MCF 10A (cell line): ENCODE measurements around the gene MMP14. TPM values are rescaled to one million over a fixed set of nuclear protein-coding genes. Genes with fewer than 3 reads are reported as not detected.
A peak's percentile ranks its signal among the peaks of the same experiment; 100 is the strongest.

ENCODE experiments used
- BruUV-seq: library from RNA; stranded (reverse); fragments of 400-500 nt; replicated peaks from 2 replicates; lab custom pipeline; 2021; lab: Mats Ljungman, UMichigan
- CTCF ChIA-PET: fragments of 300-600 bp; sonication (Branson Sonifier 250); formaldehyde crosslinking; extraction: SDS; loops from one replicate; lab custom pipeline; 2021; ENCODE audit warnings: antibody characterized with exemption, inconsistent platforms; lab: Yijun Ruan, JAX
- POLR2A ChIA-PET: fragments of 300-600, 350-650 bp; sonication (Branson Sonifier 250); formaldehyde crosslinking; extraction: SDS; loops from one replicate; lab custom pipeline; 2020; ENCODE audit warnings: antibody characterized with exemption, inconsistent platforms; lab: Yijun Ruan, JAX
- DNase-seq: peaks from one replicate; pipeline ENCODE4 v3.0.0-alpha.2; 2018; ENCODE audit not compliant: unreplicated experiment
- H3K27ac Mint-ChIP-seq: one replicate; pipeline ENCODE4 v1.8.0; 2022; ENCODE audit warnings: mild to moderate bottlenecking, low read depth, mixed read lengths; ENCODE audit not compliant: unreplicated experiment
- H3K27me3 Mint-ChIP-seq: one replicate; pipeline ENCODE4 v1.8.0; 2022; ENCODE audit warnings: mixed read lengths; ENCODE audit not compliant: insufficient read depth, unreplicated experiment
- H3K36me3 Mint-ChIP-seq: one replicate; pipeline ENCODE4 v1.8.0; 2022; ENCODE audit warnings: mild to moderate bottlenecking, moderate library complexity, mixed read lengths; ENCODE audit not compliant: insufficient read depth, unreplicated experiment
- H3K4me1 Mint-ChIP-seq: one replicate; pipeline ENCODE4 v1.8.0; 2022; ENCODE audit warnings: mixed read lengths; ENCODE audit not compliant: insufficient read depth, unreplicated experiment
- H3K4me3 Mint-ChIP-seq: one replicate; pipeline ENCODE4 v1.8.0; 2022; ENCODE audit warnings: mild to moderate bottlenecking, moderate library complexity, mixed read lengths; ENCODE audit not compliant: unreplicated experiment
- H3K9me3 Mint-ChIP-seq: one replicate; pipeline ENCODE4 v1.8.0; 2022; ENCODE audit warnings: mixed read lengths; ENCODE audit not compliant: unreplicated experiment
- CTCF ChIP-seq: fragments of 200-600 bp; IDR thresholded peaks from one replicate; pipeline ENCODE4 v1.8.0; 2022; ENCODE audit warnings: antibody characterized with exemption, mild to moderate bottlenecking; ENCODE audit not compliant: unreplicated experiment
- intact Hi-C: fragments of 100-400 bp; cut with micrococcal nuclease; formaldehyde crosslinking; loops from 2 replicates; pipeline ENCODE4 v1.14.1; 2022
- total RNA-seq: library from RNA; stranded (reverse); gene quantifications from 2 replicates; pipeline ENCODE4 v1.2.3, GENCODE V29; 2022

The MMP14 gene
- total RNA-seq, 1 experiment from 2014 or later = 71.5 TPM

- TF ChIP-seq CTCF = no peak
- H3K9me3 Mint-ChIP-seq = no peaks in the 10 kb centered on the region
- ChIA-PET CTCF (interaction anchor here (0.6 to 1.9 kb wide), 9 partner anchors 9 to 340 kb away, joined by 3 to 7 read pairs (median 4); no protein-coding TSS in a partner anchor), POLR2A (interaction anchor here (1.0 to 5.8 kb wide), 4 partner anchors 9 to 26 kb away, joined by 3 to 29 read pairs (median 8); partner anchors contain the start of genes LRP10 and REM2)
- H3K36me3 Mint-ChIP-seq = peaks cover 28% of the 10 kb centered on the region
- no peak overlapping the region for H3K4me3 Mint-ChIP-seq
- no peaks in the 10 kb centered on the region for H3K27me3 Mint-ChIP-seq
- BruUV-seq = no TSS peak
- H3K27ac Mint-ChIP-seq = peak overlapping the region; percentile 50
- peaks cover 17% of the 10 kb centered on the region for H3K4me1 Mint-ChIP-seq
- DNase-seq = no peak
- intact Hi-C loops = no loop called here
Measured at GRCh38 chr14:22896760-22897159, 60.4 kb downstream of the MMP14 start.

DNA sequence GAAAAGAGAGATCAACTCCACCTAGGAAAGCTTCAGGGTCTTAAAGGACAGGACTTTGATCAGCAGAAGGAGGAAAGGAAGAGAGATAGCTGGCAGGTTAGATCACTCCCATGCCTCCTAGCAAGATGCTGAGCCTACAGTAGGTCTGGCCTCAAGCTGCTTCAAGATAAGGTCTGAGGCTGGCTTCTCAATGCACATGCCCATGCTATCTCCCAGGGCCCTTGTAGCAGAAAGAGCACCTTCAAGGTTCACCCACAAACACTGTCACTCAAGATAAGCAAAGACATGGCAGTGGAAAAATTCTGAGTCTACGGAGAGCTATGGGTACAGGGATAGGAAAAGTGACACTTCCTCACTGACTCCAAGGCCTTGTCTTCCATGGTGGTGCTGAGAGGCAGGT lies 61.0 kb downstream of the MMP14 start:
- TF ChIP-seq CTCF = no peak
- no TSS peak for BruUV-seq
- Mint-ChIP-seq H3K4me3 (no peak overlapping the region), H3K4me1 (peaks cover 17% of the 10 kb centered on the region), H3K27me3 (no peaks in the 10 kb centered on the region), H3K9me3 (no peaks in the 10 kb centered on the region), H3K36me3 (peaks cover 34% of the 10 kb centered on the region), H3K27ac (no peak overlapping the region)
- ChIA-PET CTCF (interaction anchor here (0.6 to 7.1 kb wide), 8 partner anchors 8 to 341 kb away, joined by 3 to 111 read pairs (median 4); partner anchors contain the start of genes LRP10 and REM2), POLR2A (interaction anchor here (4.0 to 5.8 kb wide), 2 partner anchors 10 to 24 kb away, joined by 13 to 29 read pairs; no protein-coding TSS in a partner anchor)
- no peak for DNase-seq
- intact Hi-C loops = no loop called here

Other genes with a start within 250 kb of the MMP14 start
- gene DAD1, start 247.4 kb upstream of the MMP14 start, total RNA-seq = 166 and 210 TPM in 2 replicates
- 10.3 and 16.7 TPM in 2 replicates for gene ABHD4, start 238.3 kb upstream of the MMP14 start, total RNA-seq
- gene OR6J1, start 192.2 kb upstream of the MMP14 start, total RNA-seq = not detected in 2 replicates
- gene OXA1L, start 69.9 kb upstream of the MMP14 start, total RNA-seq = 100 and 103 TPM in 2 replicates
- gene SLC7A7, start 21.1 kb upstream of the MMP14 start, total RNA-seq = 0.61 and 0.98 TPM in 2 replicates
- gene MRPL52, start 6.7 kb upstream of the MMP14 start, total RNA-seq = 172 and 186 TPM in 2 replicates
- gene LRP10, start 35.2 kb downstream of the MMP14 start, total RNA-seq = 71.0 and 83.1 TPM in 2 replicates
- gene REM2, start 46.6 kb downstream of the MMP14 start, total RNA-seq = 0.26 and 0.47 TPM in 2 replicates
- gene RBM23, start 82.6 kb downstream of the MMP14 start, total RNA-seq = 57.6 and 60.6 TPM in 2 replicates
- gene PRMT5, start 92.8 kb downstream of the MMP14 start, total RNA-seq = 175 and 201 TPM in 2 replicates
- 39.0 and 44.4 TPM in 2 replicates for gene HAUS4, start 120.5 kb downstream of the MMP14 start, total RNA-seq
- gene AJUBA, start 146.0 kb downstream of the MMP14 start, total RNA-seq = 82.1 and 138 TPM in 2 replicates
- gene C14orf93, start 173.6 kb downstream of the MMP14 start, total RNA-seq = 6.1 and 7.1 TPM in 2 replicates
- 162 and 173 TPM in 2 replicates for gene PSMB5, start 198.3 kb downstream of the MMP14 start, total RNA-seq
- not detected in 2 replicates for gene PSMB11, start 205.6 kb downstream of the MMP14 start, total RNA-seq
- 2.6 and 4.9 TPM in 2 replicates for gene CDH24, start 220.9 kb downstream of the MMP14 start, total RNA-seq